GM12873 (cell line): ENCODE measurements around the gene KCNQ1.

Experiments
- TF ChIP-seq, protein P1 (sequence below): IDR thresholded peaks from 2 replicates; pipeline ENCODE4 v1.5.1; 2012; ENCODE audit warnings: low read depth, mild to moderate bottlenecking, moderate library complexity, low read length, control low read depth; ENCODE audit not compliant: insufficient read depth; ENCODE audit errors: missing control alignments

Gene KCNQ1

DNA sequence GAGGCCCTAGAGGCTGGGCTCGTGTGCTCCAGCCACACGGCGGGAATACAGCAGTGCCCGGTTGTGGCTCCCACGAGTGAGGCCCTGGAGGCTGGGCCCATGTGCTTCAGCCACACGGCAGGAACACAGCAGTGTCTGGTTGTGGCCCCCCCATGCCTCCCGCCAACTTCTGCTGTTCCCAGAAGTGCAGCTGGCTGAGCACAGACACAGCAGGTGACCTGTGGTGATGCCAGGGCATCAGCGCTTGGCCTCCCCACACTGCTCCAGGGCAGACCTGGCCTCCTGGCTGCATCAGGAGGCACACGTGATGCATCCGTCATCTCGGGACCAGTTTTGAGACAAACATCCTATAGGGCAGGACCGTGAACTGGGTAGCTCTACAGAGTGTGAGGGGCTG, 144.7 kb downstream of the KCNQ1 start:
- TF ChIP-seq, protein P1, sequence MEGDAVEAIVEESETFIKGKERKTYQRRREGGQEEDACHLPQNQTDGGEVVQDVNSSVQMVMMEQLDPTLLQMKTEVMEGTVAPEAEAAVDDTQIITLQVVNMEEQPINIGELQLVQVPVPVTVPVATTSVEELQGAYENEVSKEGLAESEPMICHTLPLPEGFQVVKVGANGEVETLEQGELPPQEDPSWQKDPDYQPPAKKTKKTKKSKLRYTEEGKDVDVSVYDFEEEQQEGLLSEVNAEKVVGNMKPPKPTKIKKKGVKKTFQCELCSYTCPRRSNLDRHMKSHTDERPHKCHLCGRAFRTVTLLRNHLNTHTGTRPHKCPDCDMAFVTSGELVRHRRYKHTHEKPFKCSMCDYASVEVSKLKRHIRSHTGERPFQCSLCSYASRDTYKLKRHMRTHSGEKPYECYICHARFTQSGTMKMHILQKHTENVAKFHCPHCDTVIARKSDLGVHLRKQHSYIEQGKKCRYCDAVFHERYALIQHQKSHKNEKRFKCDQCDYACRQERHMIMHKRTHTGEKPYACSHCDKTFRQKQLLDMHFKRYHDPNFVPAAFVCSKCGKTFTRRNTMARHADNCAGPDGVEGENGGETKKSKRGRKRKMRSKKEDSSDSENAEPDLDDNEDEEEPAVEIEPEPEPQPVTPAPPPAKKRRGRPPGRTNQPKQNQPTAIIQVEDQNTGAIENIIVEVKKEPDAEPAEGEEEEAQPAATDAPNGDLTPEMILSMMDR: no peak

DNA sequence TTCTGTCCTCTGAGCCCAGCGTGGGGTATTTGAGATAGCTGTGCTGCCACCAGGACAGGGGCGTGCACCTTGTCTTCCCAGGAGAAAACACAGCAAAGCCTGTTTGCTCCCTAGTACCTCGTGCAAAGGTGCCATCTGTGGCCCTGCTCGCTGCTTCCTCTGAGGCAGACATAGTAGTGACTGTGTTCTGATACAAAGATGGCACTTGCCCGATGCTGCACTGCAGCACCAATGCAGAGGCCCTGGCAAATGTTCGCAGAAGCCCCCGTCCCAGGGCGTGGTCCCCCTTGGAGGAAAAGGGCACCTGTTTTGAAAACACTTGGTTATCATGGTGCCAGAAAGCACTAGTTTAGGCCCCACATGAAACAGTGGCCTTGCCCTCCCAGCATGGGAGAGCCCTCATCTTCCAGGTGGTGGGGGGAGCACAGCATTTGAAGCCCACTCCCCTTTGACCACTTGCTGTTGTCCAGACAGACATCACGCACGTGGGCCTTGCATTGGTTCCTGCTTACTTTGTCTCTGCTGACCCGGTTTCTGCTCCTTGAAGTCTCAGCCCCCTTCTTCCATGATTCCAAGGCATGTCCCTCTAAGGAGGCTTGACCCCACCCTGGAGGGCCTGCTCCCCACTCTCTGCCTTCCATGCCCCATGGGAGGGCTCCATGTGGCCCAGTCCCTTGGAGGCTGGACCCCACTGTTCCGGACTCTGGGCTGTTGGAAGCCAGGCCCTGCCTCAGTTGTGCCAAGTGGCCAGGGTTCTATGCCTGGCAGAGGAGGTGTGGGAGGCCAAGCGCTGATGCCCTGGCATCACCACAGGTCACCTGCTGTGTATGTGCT, 145.5 kb downstream of the KCNQ1 start:
- TF ChIP-seq, protein P1: no peak

DNA sequence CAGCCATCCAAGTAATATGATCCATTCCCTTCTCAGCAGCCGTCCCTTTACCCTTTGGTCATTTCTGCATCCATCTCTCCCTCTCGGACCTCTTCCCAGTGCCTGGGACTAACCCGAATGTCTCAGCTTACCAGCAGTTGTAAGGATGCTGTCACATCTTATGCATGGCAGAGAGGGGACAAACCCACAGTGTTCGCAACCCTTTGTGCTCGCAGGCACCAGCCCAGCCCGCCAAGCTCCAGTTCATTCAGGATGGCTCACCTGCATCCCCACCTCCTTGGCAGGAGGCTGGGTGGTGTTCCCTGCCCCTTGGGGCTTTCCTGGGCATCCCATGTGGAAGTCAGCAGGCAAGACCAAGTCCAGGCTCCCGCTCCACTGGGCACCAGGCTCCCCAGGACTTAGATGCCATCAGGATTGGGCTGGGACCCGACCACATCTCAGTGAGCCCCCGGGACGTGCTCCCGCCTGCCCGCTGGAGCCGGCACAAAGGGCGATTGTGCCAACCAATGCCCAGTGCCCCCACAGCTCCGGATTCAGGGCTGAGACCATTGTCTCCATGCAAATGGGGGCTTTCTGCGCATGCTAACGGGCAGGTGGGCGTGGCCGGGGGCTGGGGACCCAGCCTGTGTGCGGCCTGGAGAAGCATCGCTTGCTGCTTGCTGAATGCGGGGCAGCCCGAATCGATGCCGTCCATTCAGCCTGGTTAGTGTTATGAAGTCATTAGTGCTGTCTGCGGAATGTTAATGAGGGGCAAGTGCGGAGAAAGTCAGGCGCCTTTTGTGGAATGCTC, 146.4 kb downstream of the KCNQ1 start:
- TF ChIP-seq, protein P1: no peak

DNA sequence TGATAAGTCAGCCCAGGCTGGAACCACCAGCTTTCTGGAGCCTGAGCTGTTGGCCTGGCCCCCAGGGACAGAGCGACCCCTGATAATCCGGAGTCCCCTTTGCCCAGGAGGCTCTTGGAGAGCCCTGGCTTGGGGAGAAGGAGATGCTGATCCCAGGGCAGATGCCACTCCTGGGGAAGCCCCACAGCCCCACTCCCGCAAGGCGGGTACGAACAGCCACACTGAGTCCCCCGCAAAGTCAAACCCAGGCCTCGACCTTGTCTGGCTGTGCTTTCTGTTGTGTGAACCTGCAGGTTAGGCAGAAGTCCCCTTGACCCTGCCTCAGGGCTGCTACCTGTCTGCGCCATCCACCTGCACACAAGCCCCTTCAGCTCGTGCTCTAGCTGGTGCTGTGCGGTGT, 147.0 kb downstream of the KCNQ1 start:
- TF ChIP-seq, protein P1: no peak

DNA sequence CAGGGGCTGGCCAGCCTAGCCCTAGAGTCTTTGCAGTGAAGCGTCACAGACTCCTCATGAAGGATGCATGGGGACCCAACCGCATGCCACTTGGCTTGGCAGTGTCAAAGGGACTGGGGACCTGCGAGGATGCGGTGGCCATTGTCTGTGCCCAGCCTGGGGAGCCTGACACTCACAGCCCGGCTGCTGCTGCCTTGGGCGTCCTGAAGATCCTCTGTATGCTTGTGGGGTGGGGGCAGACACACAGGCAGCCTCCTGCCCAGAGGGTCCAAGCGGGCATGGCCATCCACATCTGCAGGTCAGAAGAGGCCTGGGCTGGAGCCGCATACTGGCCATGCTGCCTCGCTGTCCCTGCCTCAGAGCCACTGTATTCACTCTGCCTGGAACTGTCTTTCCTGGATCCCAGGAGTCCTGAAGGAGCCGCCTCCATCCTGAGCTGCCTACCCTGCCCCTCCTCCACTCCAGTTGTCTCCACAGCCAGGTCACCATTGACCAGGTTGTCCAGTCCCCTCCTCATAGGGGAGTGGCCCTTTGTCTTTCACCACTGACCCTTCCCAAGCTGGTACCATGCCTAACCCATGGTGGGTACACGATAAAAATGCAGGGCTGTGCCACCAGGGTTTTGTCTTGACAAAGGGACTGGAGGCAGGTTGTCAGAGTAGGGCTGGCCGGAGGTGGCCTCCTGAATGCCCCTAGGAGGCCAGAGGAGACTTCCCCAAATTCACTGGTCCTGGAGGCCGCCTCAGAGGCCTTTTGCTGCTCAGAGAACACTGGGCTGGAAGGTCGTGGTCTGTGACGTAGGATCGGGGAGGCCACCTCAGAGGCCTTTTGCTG, 148.0 kb downstream of the KCNQ1 start:
- TF ChIP-seq, protein P1: no peak

DNA sequence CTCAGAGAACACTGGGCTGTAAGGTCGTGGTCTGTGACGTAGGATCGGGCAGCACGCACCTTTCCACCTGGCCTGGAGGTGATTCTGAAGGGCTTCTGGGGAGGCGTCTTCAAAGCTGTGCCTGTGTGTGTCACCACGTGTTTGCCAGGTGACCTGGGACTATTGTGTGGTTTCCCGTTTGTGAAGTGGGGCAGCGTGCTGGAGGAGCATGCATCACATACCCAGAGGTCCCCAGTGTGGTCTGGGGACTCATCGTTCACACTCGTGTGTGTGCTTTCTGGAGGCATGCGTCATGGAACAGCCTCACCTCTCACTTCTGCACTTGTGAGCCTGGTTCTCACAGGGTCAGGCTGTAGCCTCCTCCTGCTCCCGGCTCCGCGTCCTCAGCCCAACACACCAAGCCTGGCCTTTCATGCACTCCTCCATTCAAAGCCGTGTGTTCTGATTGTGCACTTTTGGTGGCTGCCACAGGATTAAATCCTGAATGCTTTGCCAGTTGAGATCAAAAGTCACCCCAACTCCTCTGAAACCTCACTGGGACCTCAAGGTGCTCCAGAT, 148.7 kb downstream of the KCNQ1 start:
- TF ChIP-seq, protein P1: no peak
